Stimulated activated CD4-positive, alpha-beta T cell treated with anti-CD3 and anti-CD28 coated beads, Interleukin-1b, Interleukin-23, amount 100 ng/mL, for 24 hours (primary cell): ENCODE measurements around the gene SPNS3.

Experiments used
- DNase-seq, 4 experiments: peaks; one replicate each; pipeline ENCODE4 v3.0.0-alpha.2; 2020; ENCODE audit warnings: low read depth in 4 of 4, low spot score in 1 of 4

The SPNS3 gene

DNA sequence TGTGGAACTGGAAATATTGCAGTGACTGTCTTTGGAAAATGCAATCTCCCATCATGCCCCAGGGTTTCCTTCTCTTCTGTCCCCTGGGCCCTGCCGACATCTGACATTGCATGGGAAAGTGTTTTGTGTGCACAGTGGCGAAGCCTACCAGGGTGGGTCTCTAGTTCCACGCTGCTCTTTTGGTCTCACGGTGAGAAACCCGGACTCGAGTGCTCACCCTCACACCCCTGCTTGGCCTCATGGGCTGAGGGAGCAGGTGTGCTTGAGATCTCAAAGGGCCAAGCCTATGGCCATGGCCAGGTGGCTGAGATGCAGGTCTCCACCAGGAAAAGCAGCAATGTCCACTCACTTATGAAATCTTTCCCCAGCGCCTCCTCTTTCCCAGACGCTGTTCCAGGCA lies 32.0 kb downstream of the SPNS3 start:
- no peak for DNase-seq

DNA sequence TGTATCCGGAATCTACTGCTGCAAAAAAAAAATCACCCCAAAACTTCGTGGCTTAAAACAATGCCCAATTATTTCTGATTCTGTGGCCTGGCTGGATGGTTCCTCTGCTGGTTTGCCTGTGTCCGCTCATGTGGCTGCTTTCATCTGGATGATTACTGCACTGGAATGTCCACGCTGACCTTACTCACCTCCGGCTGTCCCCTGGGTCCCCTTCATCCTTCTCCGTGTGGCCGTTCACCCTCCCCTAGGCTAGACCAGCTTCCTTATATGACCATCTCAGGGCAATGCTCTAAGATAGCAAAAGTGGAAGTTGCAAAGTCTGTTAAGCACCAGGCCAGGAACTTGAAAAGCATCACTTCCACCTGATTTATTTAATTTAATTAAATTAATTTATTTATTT lies 33.5 kb downstream of the SPNS3 start:
- DNase-seq = no peak

DNA sequence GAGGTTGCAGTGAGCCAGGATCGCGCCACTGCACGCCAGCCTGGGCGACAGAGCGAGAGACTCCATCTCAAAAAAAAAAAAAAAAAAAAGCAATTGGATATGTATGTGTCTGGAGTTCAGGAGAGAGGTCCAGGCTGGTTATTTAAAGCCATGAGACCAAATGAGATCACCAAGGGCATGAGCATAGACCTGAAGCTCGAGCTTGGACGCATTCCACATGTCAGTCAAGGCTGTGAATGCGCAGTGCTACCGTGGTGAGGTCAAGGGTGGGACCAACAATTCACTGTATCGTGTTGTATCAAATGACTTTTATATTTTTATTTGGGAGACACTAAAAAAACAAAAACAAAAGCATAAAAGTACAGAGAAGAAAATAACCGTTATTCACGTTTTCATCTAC lies 35.8 kb downstream of the SPNS3 start:
- DNase-seq = no peak

DNA sequence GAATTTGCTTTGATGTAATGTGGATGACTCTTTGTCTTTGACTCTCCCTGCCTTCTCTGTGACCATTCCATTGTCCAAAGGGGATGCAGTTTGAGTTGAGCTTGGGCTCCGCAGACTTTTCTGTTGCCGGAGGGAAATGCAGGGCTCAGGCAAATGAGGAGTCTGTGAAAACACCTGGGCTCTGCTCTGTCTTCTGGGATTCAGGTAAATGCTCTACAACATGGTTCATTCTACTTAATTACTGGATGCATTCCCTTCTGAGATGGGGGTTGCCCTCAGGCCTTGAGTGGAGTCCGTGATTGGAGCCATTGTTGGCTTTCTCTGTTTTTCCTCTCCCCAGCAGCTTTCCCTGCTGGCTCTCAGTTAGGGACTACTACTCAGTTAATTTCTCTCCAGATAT lies 38.5 kb downstream of the SPNS3 start:
- DNase-seq = no peak

DNA sequence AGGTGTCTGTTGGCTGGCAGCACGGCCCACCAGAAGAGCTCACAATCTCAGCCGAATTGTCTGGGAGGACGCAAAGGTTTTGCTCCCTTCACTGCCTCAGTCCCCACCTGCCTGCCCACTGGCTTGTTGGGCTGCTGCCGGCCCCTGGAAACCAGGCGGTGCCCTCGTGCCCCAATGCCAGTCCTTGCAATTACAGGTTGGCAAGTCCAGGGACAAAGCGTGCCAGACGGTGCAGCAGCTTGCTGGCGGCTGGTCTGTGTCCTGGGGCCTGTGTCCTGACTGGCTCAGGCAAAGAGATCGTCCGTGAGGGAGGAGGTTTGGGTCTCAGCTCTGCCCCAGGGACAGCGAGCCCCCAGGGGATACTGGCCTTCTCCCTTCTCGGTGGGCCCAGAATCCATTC lies 40.4 kb downstream of the SPNS3 start:
- no peak for DNase-seq

DNA sequence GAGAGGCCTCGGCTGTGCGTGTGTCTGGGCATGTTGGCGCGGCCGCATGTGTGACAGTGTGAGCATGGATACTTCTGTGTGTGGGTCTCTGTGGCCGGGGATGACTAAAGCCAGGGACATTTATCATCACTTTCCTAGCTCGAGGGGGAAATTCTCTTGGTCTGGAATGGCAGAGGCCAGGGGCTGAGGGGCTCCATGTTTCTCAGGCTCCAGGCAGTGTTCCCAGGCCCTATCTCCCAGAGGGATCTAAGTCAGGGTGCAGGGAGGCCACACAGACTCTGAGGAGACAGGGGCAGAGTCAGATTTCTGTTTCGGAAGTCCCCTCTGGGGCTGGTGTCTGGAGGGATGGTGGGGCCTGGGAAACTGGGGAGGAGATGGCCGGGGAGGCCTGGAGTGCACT lies 41.3 kb downstream of the SPNS3 start:
- no peak for DNase-seq

DNA sequence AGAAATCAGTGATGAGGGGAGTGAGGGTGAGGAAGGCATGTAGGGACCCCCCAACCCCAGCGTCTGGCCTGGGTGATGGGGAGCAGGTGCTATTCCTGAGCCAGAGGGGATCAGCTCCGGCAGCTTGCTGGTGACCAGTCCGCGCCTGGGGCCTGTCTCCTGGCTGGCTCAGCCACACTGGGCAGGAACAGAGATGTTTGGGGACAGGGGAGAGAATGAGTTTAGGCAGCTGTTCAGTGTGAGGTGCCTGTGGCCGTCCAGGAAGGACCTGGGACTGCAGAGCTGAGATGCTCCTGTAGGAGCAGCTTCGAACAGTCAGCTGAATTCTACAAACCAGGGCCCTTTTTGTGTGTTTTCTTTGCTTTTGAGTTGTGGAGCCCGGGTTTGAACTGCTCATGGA lies 41.7 kb downstream of the SPNS3 start:
- no peak for DNase-seq

DNA sequence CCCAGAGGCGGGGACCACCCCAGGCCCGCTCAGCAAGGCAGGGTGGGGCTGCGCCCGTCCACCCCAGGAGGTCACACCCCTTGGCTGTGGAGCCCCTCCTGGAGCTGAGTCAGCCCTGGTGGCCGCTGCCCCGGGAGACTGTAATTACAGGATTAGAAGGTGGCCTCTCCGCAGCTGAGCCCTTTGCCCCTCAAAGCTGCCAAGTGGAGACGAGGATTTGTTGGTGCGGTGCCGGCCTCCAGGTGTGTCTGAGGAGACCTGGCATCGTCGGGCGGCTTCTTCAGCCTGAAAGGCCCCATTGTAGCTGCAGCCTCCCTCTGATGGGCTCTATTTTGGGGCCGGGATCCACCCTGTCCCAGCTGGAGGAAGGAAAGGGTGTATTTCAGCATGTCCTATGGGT lies 42.3 kb downstream of the SPNS3 start:
- DNase-seq = no peak

DNA sequence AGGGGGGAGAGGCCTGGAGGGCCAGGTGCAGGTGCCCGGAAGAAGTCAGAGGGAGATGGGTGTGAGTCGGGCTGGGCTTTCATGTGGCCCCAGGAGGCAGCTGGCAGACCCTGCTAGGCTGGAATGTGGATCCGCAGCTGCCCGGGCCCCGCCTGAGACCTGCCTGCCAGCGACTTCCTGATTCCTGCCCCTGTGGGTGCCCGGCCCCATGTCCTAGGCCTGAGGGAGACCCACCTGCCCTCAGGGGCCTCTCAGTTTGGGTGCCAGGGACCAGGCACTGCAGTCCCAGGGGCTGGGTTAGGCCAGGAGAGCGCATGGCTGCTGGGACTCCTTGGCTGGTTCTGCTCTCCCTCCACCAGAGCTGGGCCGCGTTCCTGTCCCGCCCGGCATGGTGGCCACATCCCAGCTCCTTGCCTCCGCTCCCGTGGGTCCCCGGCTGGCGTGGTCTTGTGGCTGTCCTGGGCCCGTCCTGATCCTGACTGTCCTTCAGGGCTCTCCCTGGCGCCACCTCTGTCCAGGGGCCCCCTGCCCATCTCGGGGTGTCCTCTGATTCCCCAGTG lies 42.9 kb downstream of the SPNS3 start:
- no peak for DNase-seq

DNA sequence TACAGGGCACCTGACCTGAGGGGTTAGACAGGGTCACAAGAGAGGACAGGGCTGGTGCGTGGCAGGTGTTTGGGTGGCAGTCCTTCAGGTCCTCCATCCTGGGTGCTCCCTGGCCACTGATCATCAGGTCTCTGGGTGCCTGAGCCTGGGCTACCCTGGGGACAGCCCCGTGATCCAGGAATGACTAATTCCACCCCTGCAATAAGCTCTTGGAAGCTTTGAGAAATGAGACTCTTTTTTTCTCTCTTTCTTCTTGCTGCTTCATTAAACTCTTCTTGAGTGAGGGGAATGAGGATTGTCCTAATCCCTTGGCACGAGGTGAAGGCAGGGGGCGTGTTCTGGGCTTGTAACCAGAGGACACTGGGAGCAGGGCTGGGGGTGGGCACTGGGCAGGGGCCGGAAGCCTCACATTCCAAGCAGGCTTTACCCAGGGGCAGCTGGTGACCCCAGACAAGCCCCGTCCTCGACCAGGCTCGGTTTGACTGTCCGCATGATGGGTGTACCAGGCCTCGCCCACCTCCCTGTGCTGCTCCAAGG lies 43.6 kb downstream of the SPNS3 start:
- DNase-seq = no peak

DNA sequence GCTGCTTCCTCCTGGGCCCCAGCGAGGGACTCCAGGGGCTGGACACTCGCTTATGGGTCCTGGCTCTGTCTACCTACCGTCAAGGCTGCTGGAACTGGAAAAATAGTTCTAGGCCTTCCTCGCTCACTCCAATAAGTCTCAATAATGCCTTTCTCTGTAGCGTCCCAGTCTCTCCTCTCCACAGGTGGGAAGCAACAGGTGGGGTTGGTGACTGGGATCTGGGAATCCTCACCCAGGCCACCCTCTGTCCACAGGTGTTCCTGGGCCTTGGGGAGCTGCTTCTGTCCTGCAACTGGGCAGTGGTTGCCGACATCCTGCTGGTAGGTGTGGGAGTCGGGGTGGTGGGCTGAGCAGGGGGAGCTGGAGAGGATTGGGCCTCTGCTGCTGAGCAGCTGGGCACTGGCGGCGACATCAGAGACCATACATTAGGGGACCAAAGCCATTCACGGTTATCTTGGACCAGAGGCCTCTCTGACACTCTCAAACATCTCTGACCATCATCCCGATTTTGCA lies 44.6 kb downstream of the SPNS3 start:
- DNase-seq = no peak

DNA sequence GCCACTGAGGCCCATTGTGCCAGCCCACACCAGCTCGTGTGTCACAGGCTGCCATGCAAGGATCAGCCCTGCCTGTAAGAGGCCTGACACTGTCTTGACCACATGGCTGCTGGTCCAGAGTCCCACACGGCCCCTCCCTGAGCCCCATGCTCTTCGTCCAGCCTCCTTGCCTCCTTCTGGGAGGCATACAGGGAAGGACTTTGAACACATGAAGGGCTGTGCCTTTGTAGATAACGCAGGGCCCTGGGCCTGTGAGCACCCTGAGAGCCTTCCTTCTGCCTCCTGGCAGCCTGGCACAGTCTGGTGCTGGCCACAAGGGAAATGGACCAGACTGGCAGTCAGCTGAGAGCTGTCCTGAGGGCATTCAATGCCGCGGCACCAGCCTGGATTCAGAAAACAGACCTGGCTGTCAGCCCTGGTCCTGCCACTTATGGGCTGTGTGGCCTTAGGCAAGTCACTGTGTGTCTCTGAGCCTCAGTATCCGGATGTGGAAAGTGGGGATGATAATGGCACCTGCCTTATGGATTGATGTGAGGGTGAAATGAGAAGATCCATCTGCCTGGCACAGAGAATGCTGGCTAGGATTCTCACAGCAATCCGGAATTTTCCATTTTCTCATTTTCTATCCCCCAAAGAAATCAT lies 45.7 kb downstream of the SPNS3 start:
- no peak for DNase-seq

DNA sequence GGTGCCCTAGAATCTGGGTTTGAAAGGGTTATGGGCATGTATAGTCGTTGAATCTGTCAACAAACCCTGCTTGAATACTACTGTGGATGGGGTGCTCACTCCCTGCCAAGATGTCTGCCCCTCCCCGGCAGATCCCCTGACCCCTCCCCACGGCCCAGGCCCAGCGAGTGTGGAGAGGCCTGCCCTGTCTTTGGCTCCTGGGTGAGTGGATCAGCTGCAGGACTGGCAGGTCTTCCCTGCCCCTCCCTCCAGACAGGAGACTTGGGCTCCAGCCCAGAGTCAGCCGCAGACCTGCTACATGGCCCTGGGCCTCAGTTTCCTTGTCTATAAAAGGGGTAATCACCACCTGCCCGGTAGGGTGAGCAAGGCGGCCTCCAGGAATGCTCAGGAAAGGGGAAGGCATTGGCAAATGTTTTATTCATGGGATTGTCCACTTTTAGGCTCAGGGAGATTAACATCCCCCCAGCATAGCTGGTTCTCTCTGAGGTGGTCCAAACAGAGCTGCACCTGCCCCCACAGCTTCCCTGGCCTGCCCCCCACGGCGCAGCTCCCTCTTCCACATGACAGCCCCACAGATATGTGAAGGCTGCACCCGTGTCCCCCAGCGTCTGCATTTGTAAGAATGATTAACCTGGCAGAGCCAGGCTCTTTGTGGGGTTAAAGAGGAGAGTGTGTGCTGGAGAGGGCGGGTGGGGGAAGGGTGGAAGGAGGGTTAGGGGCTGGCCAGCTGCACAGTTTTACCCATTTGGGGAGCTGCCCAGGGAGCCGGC lies 46.4 kb downstream of the SPNS3 start:
- no peak for DNase-seq

DNA sequence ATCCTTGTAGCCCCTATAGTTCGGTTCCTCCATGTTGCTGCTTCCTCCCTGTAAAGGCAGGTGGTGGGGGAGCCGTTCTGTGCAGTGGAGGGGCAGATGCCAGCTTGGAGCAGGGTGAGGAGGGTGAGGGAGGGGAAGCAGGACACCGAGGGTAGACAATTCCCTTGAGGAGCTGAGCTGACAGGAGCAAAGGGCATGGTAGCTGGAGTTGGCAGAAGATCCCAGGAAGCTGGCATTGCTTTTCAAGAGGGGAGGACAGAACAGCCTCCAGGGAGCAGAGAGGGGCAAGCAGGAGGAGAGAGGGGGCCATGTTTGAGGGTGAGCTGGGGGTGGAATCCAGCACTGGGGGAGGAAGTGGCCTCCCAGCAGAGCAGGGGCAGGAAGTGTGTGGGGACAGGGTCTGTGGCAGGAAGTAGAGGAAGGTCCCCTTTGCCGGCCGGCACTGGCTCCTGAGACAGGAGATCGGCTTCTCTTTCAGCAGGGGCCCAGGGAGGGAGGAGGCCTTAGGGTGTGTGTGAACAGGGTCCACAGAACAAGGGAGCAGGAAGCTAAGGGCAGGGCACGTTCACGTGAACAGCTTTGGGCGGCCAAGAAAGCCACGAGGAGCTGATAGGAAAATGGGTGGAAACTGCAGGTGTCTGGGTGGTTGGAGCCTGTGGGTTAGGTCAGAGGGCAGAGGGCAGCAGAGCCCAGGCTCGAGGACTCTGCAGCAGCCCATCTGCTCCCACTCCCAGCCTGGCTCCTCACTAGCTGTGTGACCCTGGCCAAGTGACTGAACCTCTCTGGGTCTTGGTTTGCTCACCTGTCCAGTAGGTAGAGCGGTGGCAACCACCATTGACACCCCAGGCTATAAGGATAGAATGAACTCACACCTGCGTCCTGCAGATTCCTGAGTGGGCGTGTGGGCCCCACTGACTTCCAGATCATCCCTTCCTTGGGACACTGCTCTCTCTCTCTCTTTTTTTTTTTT lies 47.5 kb downstream of the SPNS3 start:
- peak in 1 of 4 experiments; percentile 26 for DNase-seq

DNA sequence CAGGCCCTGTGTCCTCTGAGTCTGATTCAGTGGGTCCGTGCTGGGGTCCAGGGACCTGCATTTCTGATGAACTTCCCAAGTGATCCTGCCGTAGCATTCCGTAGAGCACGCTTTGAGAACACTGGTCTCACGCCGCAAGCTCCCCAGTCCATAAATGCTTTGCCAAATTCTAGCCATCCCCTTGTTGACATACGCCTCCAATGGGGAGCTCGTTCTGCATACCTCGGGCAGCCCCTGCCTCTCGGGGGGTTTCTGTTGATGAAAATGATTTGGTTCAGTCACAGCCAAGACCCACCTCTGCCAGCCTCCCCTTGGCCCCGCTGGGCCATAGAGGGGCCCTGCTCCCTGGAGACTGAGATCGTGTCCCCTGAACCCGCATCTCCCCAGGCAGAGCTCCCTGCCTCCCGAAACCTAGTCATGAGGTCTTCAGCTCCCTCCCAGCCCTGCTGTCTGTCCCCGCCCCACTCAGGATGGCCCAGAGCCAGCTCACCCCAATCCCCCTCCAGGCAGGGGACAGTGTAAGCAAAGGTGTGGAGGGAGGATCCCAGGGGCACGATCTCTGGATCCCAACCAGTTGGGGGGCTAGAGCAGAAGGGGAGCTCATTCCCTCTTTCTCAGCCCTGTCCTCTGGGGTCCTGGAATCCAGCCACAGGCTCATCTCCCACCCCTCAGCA lies 48.7 kb downstream of the SPNS3 start:
- DNase-seq = no peak

DNA sequence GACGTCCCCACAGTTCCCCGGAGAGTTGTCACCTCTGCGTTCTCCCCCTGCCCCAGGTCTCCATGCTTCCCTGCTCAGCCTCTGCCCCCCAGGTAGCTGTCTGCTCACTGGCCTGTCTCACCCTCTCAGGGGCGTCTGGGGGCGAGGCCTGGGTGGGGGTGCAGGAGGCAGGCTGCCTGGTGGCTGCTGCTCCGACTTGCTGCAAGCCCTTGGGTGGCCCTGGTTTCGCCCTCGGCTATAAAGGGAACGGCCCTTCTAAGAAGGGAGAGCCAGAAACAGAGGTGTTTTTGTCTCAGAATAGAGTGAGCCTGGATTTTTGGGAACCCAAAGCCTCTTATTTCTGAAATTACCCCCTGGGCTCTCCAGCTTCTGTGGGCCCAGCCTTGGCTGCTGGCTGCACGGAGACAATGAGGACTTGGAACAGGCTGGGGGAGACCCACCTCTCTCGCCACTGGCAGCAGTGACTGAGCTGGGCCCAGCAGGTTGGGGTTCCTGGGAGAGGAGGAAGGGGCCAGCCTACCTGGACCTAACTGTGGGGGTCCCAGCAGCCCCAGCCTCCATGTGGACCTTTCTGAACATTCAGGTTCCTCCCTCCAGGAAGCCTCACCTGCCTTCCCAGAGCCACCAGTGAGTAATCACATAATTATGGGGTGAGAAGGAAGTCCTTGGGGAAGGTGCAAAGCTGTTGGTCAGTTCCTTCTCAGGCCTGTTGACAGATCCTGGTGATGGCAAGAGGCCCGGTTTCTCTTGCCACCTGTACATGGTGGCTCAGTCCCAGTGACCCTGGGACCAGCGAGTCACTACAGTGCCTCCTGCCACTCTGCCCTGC lies 49.5 kb downstream of the SPNS3 start:
- no peak for DNase-seq

DNA sequence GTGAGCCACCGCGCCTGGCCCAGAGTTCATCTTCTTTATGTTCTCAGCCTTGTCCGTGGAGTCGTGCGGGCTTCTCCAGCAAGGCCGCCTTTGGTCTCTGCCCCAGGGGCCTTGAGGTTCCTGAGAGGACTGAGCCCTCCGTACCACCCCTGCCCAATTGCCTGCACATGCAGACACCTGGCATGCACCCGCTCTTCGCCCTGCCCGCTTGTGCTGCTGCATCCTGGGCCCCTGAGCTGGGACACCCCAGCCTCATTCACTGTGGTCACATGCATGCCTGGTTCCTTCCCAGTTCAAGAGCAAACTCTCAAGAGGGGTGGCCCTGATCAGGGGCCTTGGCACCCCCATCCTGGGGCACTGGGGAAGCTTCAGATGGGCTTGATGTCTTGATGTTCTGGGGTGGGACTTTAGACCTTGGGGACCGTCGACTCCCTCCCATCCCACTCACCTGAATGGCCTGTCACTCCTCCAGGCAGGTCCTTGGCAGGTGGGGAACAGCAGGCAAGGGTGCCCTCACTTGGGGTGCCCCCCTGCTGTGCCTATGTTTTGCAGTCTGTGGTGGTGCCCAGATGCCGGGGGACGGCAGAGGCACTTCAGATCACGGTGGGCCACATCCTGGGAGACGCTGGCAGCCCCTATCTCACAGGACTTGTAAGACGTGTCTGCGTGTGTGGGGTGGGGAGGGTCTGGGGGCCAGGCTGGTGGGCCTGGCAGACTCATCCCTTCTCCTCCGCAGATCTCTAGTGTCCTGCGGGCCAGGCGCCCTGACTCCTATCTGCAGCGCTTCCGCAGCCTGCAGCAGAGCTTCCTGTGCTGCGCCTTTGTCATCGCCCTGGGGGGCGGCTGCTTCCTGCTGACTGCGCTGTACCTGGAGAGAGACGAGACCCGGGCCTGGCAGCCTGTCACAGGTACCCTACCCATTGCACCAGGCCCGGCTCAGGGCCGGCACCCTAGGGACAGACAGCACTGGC lies 52.2 kb downstream of the SPNS3 start:
- DNase-seq = peak in 3 of 4 experiments; percentile 26 to 48 (median 45)

DNA sequence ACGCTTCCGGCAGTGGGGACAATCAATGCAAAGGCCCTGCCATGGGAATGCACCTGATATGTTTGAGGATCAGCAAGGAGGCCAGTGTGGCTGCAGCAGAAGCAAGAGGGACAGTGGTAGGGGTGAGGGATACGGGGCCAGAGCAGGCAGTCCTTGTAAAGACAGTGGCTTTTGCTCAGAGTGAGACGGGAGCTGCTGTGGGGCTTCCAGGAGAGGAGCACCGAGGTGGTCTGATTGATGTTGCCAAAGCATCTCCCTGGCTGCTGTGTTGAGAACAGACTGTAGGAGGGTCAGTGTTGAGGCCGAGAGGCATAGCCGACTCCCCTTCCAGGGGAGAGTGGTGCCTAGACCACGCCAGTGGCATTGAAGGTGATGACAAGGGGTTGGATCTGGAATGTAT lies 53.6 kb downstream of the SPNS3 start:
- DNase-seq = no peak
